Immature natural killer cell (primary cell): ENCODE results near the gene ANK3. TPM values are rescaled to one million over a fixed set of nuclear protein-coding genes. Genes with fewer than 3 reads are reported as not detected.

Experiments used
- DNase-seq, 3 donors: peaks; one replicate each; pipeline ENCODE4 v3.0.0; 2022; ENCODE audit warnings: mixed read lengths in 1 of 3
- H3K27ac Mint-ChIP-seq, 6 donors: one replicate each; pipeline ENCODE4 v1.8.0; 2020; ENCODE audit warnings: mixed read lengths in 6 of 6, mild to moderate bottlenecking in 5 of 6, inconsistent platforms in 4 of 6, moderate library complexity in 3 of 6
- H3K27me3 Mint-ChIP-seq, 3 donors: one replicate each; pipeline ENCODE4 v1.8.0; 2020 to 2021; ENCODE audit warnings: low read depth in 3 of 3, mild to moderate bottlenecking in 3 of 3, mixed read lengths in 3 of 3, moderate library complexity in 3 of 3, inconsistent platforms in 1 of 3
- H3K36me3 Mint-ChIP-seq, 3 donors: one replicate each; pipeline ENCODE4 v1.8.0; 2020; ENCODE audit warnings: mixed read lengths in 3 of 3, inconsistent platforms in 2 of 3, mild to moderate bottlenecking in 2 of 3
- H3K4me1 Mint-ChIP-seq, 2 donors: one replicate each; pipeline ENCODE4 v1.8.0; 2020; ENCODE audit warnings: inconsistent platforms in 2 of 2, mild to moderate bottlenecking in 2 of 2, mixed read lengths in 2 of 2, moderate library complexity in 1 of 2
- H3K4me3 Mint-ChIP-seq, 5 donors: one replicate each; pipeline ENCODE4 v1.8.0; 2020; ENCODE audit warnings: mild to moderate bottlenecking in 5 of 5, mixed read lengths in 5 of 5, inconsistent platforms in 3 of 5, moderate library complexity in 3 of 5
- H3K9me3 Mint-ChIP-seq, 6 donors: one replicate each; pipeline ENCODE4 v1.8.0; 2020; ENCODE audit warnings: mild to moderate bottlenecking in 6 of 6, mixed read lengths in 6 of 6, inconsistent platforms in 4 of 6, moderate library complexity in 3 of 6
- polyA plus RNA-seq, 3 donors: library from polyadenylated mRNA; unstranded; fragments of 300-500 nt; fragmentation: Illumina TruSeq; gene quantifications; one replicate each; pipeline ENCODE4 v1.2.3, GENCODE V29; 2021

Gene ANK3
- polyA plus RNA-seq, 3 donors from 2014 or later, result 2.1 to 2.4 TPM; not detected in 1

GRCh38 chr10:60147025-60147424 lies 242.7 kb downstream of the ANK3 start:
- no peaks in the 10 kb centered on the region for H3K9me3 Mint-ChIP-seq
- no peak overlapping the region for H3K4me3 Mint-ChIP-seq
- H3K36me3 Mint-ChIP-seq, result peaks cover 0 to 3% (median 0%) of the 10 kb centered on the region in 3 donors
- peaks cover 0 to 9% (median under 1%) of the 10 kb centered on the region in 3 donors for H3K27me3 Mint-ChIP-seq
- no peaks in the 10 kb centered on the region for H3K4me1 Mint-ChIP-seq
- no peak overlapping the region for H3K27ac Mint-ChIP-seq
- no peak for DNase-seq

GRCh38 chr10:60144099-60144498 lies 245.6 kb downstream of the ANK3 start:
- Mint-ChIP-seq H3K27me3 (peaks cover 0 to 1% (median 0%) of the 10 kb centered on the region in 3 donors), H3K4me3 (no peak overlapping the region), H3K27ac (no peak overlapping the region), H3K9me3 (no peaks in the 10 kb centered on the region), H3K4me1 (no peaks in the 10 kb centered on the region), H3K36me3 (no peaks in the 10 kb centered on the region)
- DNase-seq, result no peak

DNA sequence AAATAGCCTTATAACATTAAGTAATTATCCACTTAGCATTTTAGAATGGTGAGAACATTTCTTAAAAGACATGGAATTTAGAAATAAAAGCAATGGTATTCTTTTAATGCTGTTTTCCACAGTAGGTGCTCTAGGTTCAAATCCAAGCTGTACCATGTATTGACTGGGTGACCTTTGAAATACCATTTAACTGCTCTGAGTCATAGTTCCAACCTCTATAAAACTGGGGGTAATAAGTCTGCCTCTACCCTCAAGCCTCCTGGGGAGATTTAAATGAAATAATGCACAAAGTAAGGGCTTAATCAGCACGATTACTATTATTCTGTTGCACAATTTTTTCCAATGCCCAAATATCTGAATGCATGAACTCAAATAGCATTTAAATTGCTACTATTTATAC lies 246.9 kb downstream of the ANK3 start:
- Mint-ChIP-seq H3K9me3 (no peaks in the 10 kb centered on the region), H3K27ac (no peak overlapping the region), H3K4me3 (no peak overlapping the region), H3K4me1 (no peaks in the 10 kb centered on the region), H3K36me3 (no peaks in the 10 kb centered on the region), H3K27me3 (peaks cover 0 to 1% (median 0%) of the 10 kb centered on the region in 3 donors)
- no peak for DNase-seq

DNA sequence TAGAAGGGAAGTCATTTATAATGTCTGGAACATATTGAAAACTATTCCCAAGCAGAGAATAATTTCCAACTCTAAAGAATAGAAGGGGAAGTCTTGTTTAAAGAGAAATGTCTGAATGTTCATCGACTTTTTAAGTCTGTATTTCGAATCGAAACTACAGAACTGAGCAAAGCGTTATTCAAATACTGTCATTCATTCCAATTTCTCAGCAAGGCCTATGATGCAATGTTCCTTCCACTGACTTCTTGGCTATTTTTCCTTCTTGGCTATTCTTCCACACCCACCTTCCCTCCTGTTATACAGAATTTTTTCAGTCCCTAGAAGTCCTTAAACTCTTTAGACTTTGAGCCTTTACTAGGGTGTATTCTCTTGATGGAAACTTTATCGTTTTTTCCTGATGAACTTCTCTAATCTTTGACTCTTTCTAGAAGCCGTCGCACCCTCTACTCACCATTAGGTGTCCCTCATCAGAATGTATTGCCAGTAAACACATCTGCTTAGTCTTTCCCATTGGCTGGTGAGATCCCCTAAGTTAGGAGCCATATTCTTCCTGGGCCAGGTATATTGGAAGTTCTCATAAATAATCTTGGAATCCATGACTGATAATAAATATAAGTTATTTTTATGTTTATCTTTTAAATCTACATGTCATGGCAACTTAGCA lies 247.6 kb downstream of the ANK3 start:
- Mint-ChIP-seq H3K27me3 (peaks cover 0 to 1% (median 0%) of the 10 kb centered on the region in 3 donors), H3K4me1 (no peaks in the 10 kb centered on the region), H3K9me3 (no peaks in the 10 kb centered on the region), H3K36me3 (no peaks in the 10 kb centered on the region), H3K4me3 (no peak overlapping the region), H3K27ac (no peak overlapping the region)
- no peak for DNase-seq

DNA sequence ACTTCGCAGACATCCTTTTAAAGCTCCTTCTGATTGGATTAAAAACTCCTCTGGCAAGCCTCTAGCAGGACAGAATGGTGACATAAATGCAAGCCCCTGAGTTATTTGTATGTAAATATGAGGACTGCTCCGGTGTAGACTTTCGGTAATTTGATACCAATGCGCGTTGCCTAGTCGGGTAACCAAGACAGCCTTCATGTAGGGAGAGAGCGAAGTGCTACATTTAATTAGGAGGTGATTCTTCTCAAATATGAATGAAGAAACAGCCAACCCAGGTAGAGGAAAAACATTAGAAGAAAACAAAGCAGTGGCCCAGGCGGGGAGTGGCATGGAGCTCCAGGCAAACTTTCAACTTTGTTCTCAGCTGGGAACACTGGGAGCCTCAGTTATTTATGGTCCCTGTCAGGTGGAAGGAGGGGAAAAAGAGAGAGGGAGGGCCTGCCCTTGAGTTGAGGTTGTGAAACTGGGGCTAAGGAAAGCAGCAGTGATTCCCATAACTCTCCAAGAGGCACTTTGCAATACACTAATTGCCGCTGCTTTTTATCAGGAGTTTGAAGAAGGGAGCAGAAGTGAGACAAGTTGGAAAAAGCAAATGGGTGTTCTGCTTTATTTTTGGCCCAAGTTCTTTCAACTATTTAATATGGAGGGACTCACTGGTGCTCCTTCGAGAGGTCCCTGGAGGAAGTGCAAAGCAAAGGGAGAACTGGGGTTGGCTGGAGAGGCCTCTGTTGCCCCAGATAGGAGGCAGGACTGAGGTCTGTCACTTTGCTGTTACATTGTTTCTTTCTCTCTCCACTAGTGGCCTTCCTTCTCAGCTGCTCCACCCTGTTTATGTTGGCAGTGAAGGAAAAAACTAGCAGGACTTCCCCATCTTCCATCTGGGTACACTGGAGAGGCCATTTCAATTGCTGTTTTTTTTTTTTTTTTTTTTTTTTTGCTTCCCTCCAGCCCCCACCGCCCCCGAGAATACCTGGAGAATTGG lies 248.7 kb downstream of the ANK3 start:
- Mint-ChIP-seq H3K27me3 (peaks cover 0 to 3% (median 0%) of the 10 kb centered on the region in 3 donors), H3K27ac (no peak overlapping the region), H3K4me3 (no peak overlapping the region), H3K4me1 (no peaks in the 10 kb centered on the region), H3K9me3 (no peaks in the 10 kb centered on the region), H3K36me3 (no peaks in the 10 kb centered on the region)
- no peak for DNase-seq

- no peaks in the 10 kb centered on the region for H3K9me3 Mint-ChIP-seq
- no peak overlapping the region for H3K27ac Mint-ChIP-seq
- no peaks in the 10 kb centered on the region for H3K4me1 Mint-ChIP-seq
- H3K27me3 Mint-ChIP-seq, result peaks cover 0 to 3% (median 0%) of the 10 kb centered on the region in 3 donors
- H3K36me3 Mint-ChIP-seq, result no peaks in the 10 kb centered on the region
- no peak for DNase-seq
- H3K4me3 Mint-ChIP-seq, result no peak overlapping the region
Measured at GRCh38 chr10:60139798-60140566, 249.7 kb downstream of the ANK3 start.

- H3K27ac Mint-ChIP-seq, result no peak overlapping the region
- no peak for DNase-seq
- H3K27me3 Mint-ChIP-seq, result peaks cover 0 to 4% (median 0%) of the 10 kb centered on the region in 3 donors
- H3K36me3 Mint-ChIP-seq, result no peaks in the 10 kb centered on the region
- no peaks in the 10 kb centered on the region for H3K4me1 Mint-ChIP-seq
- no peaks in the 10 kb centered on the region for H3K9me3 Mint-ChIP-seq
- H3K4me3 Mint-ChIP-seq, result no peak overlapping the region
Measured at GRCh38 chr10:60139290-60139689, 250.4 kb downstream of the ANK3 start.

GRCh38 chr10:60138842-60139241 lies 250.8 kb downstream of the ANK3 start:
- Mint-ChIP-seq H3K36me3 (peaks cover 0 to 3% (median 0%) of the 10 kb centered on the region in 3 donors), H3K27ac (no peak overlapping the region), H3K9me3 (no peaks in the 10 kb centered on the region), H3K27me3 (peaks cover 0 to 4% (median 2%) of the 10 kb centered on the region in 3 donors), H3K4me1 (no peaks in the 10 kb centered on the region), H3K4me3 (no peak overlapping the region)
- no peak for DNase-seq

GRCh38 chr10:60138026-60138425 lies 251.6 kb downstream of the ANK3 start:
- Mint-ChIP-seq H3K27me3 (peaks cover 0 to 4% (median 4%) of the 10 kb centered on the region in 3 donors), H3K36me3 (peaks cover 0 to 3% (median 0%) of the 10 kb centered on the region in 3 donors), H3K27ac (no peak overlapping the region), H3K4me3 (no peak overlapping the region), H3K4me1 (no peaks in the 10 kb centered on the region), H3K9me3 (no peaks in the 10 kb centered on the region)
- DNase-seq, result no peak

GRCh38 chr10:60137292-60137992 lies 252.2 kb downstream of the ANK3 start:
- Mint-ChIP-seq H3K4me1 (no peaks in the 10 kb centered on the region), H3K9me3 (no peaks in the 10 kb centered on the region), H3K36me3 (peaks cover 0 to 3% (median 0%) of the 10 kb centered on the region in 3 donors), H3K4me3 (no peak overlapping the region), H3K27me3 (peaks cover 0 to 6% (median 4%) of the 10 kb centered on the region in 3 donors), H3K27ac (no peak overlapping the region)
- DNase-seq, result no peak

DNA sequence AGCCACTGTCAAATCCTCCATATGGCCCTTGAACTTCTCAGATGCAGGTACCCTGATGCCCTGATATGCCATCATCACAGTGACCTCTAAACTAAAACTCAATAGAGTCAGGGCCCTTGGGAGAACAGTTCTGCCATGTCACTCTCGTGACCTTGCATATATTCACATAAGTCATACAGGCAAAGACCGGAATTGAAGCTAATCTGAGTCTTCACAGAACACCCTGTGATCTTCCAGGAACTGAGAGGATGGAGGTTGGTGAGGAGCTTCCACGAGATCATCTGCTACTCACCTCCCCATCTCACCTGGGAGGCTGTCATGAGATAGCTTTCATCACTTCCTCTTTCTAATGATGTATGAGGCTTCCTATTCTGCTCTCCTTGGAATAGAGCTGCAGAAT lies 254.7 kb downstream of the ANK3 start:
- no peak overlapping the region for H3K4me3 Mint-ChIP-seq
- no peak overlapping the region for H3K27ac Mint-ChIP-seq

DNA sequence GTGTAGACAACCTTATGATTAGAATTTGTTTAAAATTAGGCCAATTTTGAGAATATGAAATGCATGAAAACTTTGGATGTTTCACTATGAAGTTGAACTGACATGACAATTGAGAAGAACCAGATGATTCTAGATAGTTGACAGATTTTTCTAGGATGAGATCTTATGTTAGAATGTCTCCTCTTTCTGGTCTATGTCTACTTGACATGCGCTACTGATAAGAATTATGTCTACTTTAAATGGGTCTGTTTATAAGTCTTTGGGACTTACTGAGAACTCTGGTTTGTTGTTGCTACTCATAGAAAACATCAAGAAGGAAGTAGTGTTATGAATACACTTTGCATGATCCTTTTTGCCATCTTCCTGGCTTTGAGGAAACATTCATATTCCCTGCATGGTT lies 255.1 kb downstream of the ANK3 start:
- no peak overlapping the region for H3K27ac Mint-ChIP-seq
- peaks cover 0 to 5% (median 4%) of the 10 kb centered on the region in 3 donors for H3K27me3 Mint-ChIP-seq
- H3K9me3 Mint-ChIP-seq, result no peaks in the 10 kb centered on the region
- no peak overlapping the region for H3K4me3 Mint-ChIP-seq
- no peak for DNase-seq
- H3K36me3 Mint-ChIP-seq, result peaks cover 0 to 3% (median 0%) of the 10 kb centered on the region in 3 donors
- no peaks in the 10 kb centered on the region for H3K4me1 Mint-ChIP-seq

More for the DNA sequence above, 254.7 kb downstream of the ANK3 start:
- H3K9me3 Mint-ChIP-seq, result no peaks in the 10 kb centered on the region
- DNase-seq, result no peak
- no peaks in the 10 kb centered on the region for H3K4me1 Mint-ChIP-seq
- peaks cover 0 to 5% (median 4%) of the 10 kb centered on the region in 3 donors for H3K27me3 Mint-ChIP-seq
- H3K36me3 Mint-ChIP-seq, result peaks cover 0 to 3% (median 0%) of the 10 kb centered on the region in 3 donors

- H3K4me1 Mint-ChIP-seq, result no peaks in the 10 kb centered on the region
- H3K36me3 Mint-ChIP-seq, result peaks cover 0 to 3% (median 0%) of the 10 kb centered on the region in 3 donors
- H3K4me3 Mint-ChIP-seq, result no peak overlapping the region
- H3K27ac Mint-ChIP-seq, result no peak overlapping the region
- no peak for DNase-seq
- peaks cover 0 to 4% (median 4%) of the 10 kb centered on the region in 3 donors for H3K27me3 Mint-ChIP-seq
- no peaks in the 10 kb centered on the region for H3K9me3 Mint-ChIP-seq
Measured at GRCh38 chr10:60130130-60130579, 259.5 kb downstream of the ANK3 start.
